Measurements from ENCODE around the gene PYCARD.
"Not testable (repeated sequence)": the region's sequence is repeated elsewhere in the genome, so short reads cannot be mapped to it uniquely, and the experiment has no call there.

Gene PYCARD

GRCh38 chr16:31191697-31192428, 10.7 kb downstream of the PYCARD start:
- no peak for DNase-seq (ENCODE audit: extremely low read depth in 1 of 2, low read depth in 1 of 2)

DNA sequence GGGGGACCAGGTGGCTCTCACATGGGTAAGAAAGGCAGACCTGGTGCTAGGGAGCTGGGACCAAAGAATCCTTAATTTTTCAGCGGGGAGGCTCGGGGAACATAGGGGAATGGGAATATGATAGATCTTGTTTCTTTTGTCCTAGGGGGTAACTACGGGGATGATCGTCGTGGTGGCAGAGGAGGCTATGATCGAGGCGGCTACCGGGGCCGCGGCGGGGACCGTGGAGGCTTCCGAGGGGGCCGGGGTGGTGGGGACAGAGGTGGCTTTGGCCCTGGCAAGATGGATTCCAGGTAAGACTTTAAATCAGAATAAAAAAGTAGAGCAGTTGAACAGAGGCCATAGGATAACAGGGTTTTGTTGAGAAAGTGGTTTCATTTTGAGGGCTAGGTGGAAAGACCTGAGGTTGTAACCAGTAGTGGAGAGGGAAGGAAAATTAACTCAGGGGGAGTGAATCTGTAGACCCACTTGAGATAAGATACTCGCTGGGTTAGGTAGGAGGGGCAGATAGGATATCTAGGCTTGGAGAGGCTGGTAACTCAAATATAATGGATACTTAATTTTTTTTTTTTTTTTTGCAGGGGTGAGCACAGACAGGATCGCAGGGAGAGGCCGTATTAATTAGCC, 11.6 kb downstream of the PYCARD start:
- DNase-seq (ENCODE audit: extremely low read depth in 1 of 2, low read depth in 1 of 2), result no peak

DNA sequence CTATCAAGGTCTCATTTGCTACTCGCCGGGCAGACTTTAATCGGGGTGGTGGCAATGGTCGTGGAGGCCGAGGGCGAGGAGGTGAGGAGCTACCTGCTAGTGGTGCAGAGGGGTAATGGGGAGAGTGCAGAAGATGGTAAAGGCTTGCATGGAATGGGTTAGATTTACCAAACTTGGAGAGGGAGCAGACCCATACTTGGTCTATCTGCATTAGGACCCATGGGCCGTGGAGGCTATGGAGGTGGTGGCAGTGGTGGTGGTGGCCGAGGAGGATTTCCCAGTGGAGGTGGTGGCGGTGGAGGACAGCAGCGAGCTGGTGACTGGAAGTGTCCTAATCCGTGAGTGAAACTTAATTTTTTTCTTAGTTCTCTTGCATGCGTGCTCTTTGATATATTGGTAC, 12.5 kb downstream of the PYCARD start:
- no peak for DNase-seq (ENCODE audit: extremely low read depth in 1 of 2, low read depth in 1 of 2)

- no peak for DNase-seq (ENCODE audit: extremely low read depth in 1 of 2, low read depth in 1 of 2)
Observed at GRCh38 chr16:31189412-31189778, 13.2 kb downstream of the PYCARD start.

GRCh38 chr16:31188450-31189411, 13.8 kb downstream of the PYCARD start:
- no peak for DNase-seq (ENCODE audit: extremely low read depth in 1 of 2, low read depth in 1 of 2)

GRCh38 chr16:31187808-31188189, 14.8 kb downstream of the PYCARD start:
- DNase-seq (ENCODE audit: extremely low read depth in 1 of 2, low read depth in 1 of 2), result no peak

GRCh38 chr16:31186930-31187807, 15.4 kb downstream of the PYCARD start:
- DNase-seq (ENCODE audit: extremely low read depth in 1 of 2, low read depth in 1 of 2), result no peak

- no peak for DNase-seq (ENCODE audit: extremely low read depth in 1 of 2, low read depth in 1 of 2)
Observed at GRCh38 chr16:31186176-31186575, 16.4 kb downstream of the PYCARD start.

DNA sequence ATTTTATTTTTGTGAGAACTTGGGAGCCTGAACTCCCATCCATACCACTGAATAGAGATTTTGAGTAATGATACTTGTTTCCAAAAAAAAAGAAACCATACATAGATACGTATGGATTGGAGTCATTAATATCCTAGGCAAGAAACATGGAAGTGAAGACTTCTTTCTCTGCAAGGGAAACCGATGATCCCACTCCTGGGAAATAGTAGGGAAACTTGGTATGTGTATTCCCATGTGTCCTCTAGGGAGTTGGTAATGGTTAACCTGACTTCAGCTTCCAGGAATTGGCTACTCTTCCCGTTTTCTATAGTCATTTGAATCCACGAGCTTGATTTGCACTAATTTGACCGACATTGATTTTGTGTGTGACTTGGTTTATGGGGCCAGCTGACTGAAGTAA, 17.2 kb downstream of the PYCARD start:
- DNase-seq (ENCODE audit: extremely low read depth in 1 of 2, low read depth in 1 of 2), result no peak

GRCh38 chr16:31184888-31185287, 17.7 kb downstream of the PYCARD start:
- DNase-seq (ENCODE audit: extremely low read depth in 1 of 2, low read depth in 1 of 2), result no peak

DNA sequence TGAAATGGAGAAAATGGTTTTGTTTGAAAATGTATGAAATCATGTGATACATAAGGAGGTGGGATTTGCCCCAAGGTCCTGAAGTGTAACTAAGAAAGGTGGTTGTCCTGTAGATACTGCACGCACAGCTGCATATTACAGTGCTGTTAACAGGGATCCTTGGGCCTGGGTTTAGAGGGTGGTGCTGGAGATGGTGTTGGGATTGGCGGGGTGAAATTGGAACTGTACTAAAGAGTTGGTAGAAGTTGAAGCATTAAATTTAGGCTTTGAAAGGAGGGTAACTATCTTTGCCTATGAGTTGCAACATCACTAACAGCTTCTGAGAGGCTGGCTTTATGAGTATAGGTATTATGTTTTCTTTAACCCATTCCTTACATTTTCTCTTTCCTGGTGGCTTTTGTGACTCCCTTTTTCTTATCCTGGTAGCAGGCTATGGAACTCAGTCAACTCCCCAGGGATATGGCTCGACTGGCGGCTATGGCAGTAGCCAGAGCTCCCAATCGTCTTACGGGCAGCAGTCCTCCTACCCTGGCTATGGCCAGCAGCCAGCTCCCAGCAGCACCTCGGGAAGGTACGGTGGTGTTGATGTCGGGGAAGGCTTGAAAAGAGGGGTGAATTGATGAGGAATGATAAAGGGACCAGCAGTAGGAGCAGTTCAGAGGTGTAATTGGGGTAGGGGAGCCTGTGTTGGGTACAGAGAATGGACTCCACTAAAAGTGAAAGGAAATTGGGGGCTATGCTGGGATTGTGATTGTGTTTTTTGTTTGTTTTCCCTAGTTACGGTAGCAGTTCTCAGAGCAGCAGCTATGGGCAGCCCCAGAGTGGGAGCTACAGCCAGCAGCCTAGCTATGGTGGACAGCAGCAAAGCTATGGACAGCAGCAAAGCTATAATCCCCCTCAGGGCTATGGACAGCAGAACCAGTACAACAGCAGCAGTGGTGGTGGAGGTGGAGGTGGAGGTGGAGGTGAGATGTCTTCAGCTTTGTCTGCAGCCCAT, 18.8 kb downstream of the PYCARD start:
- DNase-seq (ENCODE audit: extremely low read depth in 1 of 2, low read depth in 1 of 2), result no peak

DNA sequence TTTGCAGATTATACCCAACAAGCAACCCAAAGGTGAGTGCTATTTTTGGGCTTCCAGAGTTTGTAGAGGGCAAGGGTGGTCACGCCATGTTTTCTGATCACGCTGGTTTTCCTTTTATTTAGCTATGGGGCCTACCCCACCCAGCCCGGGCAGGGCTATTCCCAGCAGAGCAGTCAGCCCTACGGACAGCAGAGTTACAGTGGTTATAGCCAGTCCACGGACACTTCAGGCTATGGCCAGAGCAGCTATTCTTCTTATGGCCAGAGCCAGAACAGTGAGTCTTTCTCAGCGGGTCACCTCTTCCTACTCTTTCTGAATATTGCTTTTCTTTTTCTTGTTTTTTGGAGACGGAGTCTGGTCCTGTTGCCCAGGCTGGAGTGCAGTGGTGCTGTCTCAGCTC, 20.2 kb downstream of the PYCARD start:
- DNase-seq (ENCODE audit: extremely low read depth in 1 of 2, low read depth in 1 of 2), result no peak

DNA sequence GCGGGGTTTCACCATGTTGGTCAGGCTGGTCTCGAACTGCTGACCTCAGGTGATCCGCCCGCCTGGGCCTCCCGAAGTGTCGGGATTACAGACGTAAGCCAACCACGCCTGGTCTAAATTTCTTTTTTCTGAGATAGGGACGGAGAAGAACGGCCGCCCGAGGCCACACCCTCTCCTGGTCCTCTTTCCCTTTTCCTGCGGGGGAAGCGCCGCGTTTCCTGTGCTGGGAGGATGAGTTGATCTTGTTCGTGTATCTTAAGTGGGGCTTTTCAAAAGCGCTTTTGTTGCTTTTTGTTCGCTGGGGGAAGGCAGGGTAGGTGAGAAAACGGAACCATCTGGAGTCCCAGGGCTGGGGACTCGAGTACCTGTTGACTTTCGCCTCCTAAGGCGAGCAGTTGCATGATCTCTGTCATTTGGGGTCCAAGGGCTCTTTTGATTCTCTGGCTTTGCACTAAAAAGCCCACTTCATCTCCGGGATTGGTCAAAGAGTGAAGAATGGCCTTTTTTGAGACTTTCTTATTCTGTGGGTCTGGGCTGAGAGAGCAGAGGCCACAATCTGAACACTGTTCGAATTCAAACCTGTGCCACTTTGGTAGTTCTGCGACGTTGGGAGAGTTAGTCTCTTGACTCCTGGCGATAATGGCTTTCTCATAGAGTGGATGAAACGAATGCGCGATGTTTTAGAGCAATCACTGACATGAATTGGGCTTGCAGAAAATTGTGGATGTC, 21.3 kb downstream of the PYCARD start:
- no peak for DNase-seq (ENCODE audit: extremely low read depth in 1 of 2, low read depth in 1 of 2)

- DNase-seq (ENCODE audit: extremely low read depth in 1 of 2, low read depth in 1 of 2), result peak; percentile 82 to 86
Observed at GRCh38 chr16:31179747-31180459, 22.7 kb downstream of the PYCARD start, which contains the start of gene FUS. Gene FUS, plus strand, starts transcription at chr16:31180139. Its CDS starts 76 bp downstream, at chr16:31180215.

- DNase-seq (ENCODE audit: extremely low read depth in 1 of 2, low read depth in 1 of 2), result no peak
Observed at GRCh38 chr16:31179219-31179746, 23.3 kb downstream of the PYCARD start.

DNA sequence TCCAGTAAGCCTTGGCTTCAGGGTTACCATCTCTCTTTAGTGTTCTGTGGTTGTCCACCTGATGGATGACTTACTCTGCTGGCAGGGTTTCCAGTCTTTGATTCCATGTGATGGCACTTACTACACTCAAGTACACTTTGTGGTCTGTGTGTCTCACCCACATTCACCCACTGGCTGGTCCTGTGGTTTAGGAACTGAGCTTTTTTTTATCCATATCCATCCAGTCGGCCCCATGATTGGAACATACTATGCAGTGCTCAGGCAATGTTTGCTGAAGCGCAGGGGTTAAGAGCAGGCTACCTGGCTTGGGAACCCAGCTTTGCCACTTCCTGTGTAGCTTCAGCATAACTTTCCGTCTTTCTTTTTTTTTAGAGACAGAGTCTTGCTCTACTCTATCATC, 25.4 kb downstream of the PYCARD start:
- DNase-seq (ENCODE audit: extremely low read depth in 1 of 2, low read depth in 1 of 2), result no peak

DNA sequence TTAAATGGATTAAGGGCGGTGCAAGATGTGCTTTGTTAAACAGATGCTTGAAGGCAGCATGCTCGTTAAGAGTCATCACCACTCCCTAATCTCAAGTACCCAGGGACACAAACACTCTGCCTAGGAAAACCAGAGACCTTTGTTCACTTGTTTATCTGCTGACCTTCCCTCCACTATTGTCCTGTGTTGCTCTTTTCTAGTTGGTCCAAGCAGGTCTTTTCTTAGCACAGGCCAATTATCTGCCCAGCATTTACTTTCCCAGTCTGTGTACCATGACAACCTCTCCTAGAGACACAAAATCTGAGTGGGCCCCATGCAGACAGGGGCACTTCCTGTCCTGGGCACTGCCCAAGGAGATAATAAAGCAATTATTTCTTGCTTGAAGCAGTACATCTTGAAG, 32.5 kb downstream of the PYCARD start:
- not testable (repeated sequence) for DNase-seq (ENCODE audit: extremely low read depth in 1 of 2, low read depth in 1 of 2)

- DNase-seq (ENCODE audit: extremely low read depth in 1 of 2, low read depth in 1 of 2), result no peak
Observed at GRCh38 chr16:31168848-31169247, 33.7 kb downstream of the PYCARD start.

All from activated CD8-positive, alpha-beta memory T cell treated with anti-CD3 and anti-CD28 coated beads for 1 hour (primary cell).